GM21423 (cell line): Measurements from ENCODE around the gene LRBA.
"Not testable (repeated sequence)": the region's sequence is repeated elsewhere in the genome, so short reads cannot be mapped to it uniquely, and the experiment has no call there.

Experiments used
- ATAC-seq: cut with Tn5 transposase; IDR thresholded peaks from one replicate; pipeline ENCODE4 v1.9.1; 2021; ENCODE audit warnings: mild to moderate bottlenecking, moderate library complexity; ENCODE audit not compliant: unreplicated experiment

Gene LRBA

GRCh38 chr4:150387981-150388380 lies 627.1 kb downstream of the LRBA start:
- no peak for ATAC-seq

GRCh38 chr4:150386415-150386814 lies 628.7 kb downstream of the LRBA start:
- not testable (repeated sequence) for ATAC-seq

- ATAC-seq, result no peak
These were observed 629.5 kb downstream of the LRBA start for GRCh38 chr4:150385606-150386005.

GRCh38 chr4:150384249-150384648 lies 630.8 kb downstream of the LRBA start:
- ATAC-seq, result no peak

GRCh38 chr4:150382028-150382427 lies 633.1 kb downstream of the LRBA start:
- ATAC-seq, result no peak

- no peak for ATAC-seq
These were observed 633.5 kb downstream of the LRBA start for GRCh38 chr4:150381609-150382008.

- ATAC-seq, result no peak
These were observed 634.0 kb downstream of the LRBA start for GRCh38 chr4:150381036-150381435.

- ATAC-seq, result no peak
These were observed 635.6 kb downstream of the LRBA start for GRCh38 chr4:150379454-150379853.

- ATAC-seq, result no peak
These were observed 640.1 kb downstream of the LRBA start for GRCh38 chr4:150375025-150375424.

GRCh38 chr4:150371869-150372268 lies 643.2 kb downstream of the LRBA start:
- no peak for ATAC-seq

- no peak for ATAC-seq
These were observed 645.4 kb downstream of the LRBA start for GRCh38 chr4:150369434-150370380.

- no peak for ATAC-seq
These were observed 646.4 kb downstream of the LRBA start for GRCh38 chr4:150368667-150369066.

- ATAC-seq, result no peak
These were observed 647.8 kb downstream of the LRBA start for GRCh38 chr4:150367326-150367725.

- ATAC-seq, result no peak
These were observed 648.5 kb downstream of the LRBA start for GRCh38 chr4:150366487-150366999.

- no peak for ATAC-seq
These were observed 651.1 kb downstream of the LRBA start for GRCh38 chr4:150363721-150364688.

GRCh38 chr4:150358691-150359090 lies 656.4 kb downstream of the LRBA start:
- no peak for ATAC-seq

GRCh38 chr4:150357829-150358228 lies 657.3 kb downstream of the LRBA start:
- ATAC-seq, result no peak

- no peak for ATAC-seq
These were observed 659.1 kb downstream of the LRBA start for GRCh38 chr4:150355858-150356455.

- ATAC-seq, result no peak
These were observed 659.7 kb downstream of the LRBA start for GRCh38 chr4:150355418-150355817.

- ATAC-seq, result no peak
These were observed 660.8 kb downstream of the LRBA start for GRCh38 chr4:150354214-150354796.
